Stimulated activated CD4-positive, alpha-beta T cell treated with anti-CD3 and anti-CD28 coated beads, Interleukin-4, amount 100 ng/mL, for 4 hours (primary cell): ENCODE measurements around the gene KLHL25.
"Not testable (repeated sequence)": the region's sequence is repeated elsewhere in the genome, so short reads cannot be mapped to it uniquely, and the experiment has no call there.

Experiments
- DNase-seq, 2 experiments: peaks; one replicate each; pipeline ENCODE4 v3.0.0-alpha.2; 2020

KLHL25 gene

DNA sequence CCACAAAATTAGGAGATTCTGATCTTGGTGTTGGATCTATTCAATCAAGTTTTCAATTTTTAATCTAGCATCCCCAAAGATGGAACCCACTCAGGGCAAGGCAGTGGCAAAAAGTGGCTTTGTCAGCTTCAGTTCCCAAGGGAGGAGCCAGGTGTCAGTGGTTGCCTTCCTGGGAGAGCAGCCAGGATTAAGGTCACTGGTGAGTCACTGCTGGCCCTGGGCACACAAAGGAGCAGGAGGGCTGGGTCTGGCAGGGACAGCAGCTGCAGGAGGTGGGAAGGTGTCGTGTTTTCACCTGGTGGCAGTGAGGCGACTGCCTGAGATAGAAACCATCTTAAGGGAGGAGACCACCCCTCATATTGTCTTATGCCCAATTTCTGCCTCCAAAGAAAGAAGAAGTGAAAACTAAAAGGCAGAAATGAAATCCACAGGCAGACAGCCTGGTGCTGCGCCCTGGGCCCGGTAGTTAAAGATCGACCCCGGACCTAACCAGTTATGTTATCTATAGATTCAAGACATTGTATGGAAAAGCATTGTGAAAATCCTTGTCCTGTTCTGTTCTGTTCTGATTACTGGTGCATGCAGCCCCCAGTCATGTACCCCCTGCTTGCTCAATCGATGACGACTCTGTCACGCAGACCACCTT lies 5.9 kb upstream of the KLHL25 start:
- no peak for DNase-seq

DNA sequence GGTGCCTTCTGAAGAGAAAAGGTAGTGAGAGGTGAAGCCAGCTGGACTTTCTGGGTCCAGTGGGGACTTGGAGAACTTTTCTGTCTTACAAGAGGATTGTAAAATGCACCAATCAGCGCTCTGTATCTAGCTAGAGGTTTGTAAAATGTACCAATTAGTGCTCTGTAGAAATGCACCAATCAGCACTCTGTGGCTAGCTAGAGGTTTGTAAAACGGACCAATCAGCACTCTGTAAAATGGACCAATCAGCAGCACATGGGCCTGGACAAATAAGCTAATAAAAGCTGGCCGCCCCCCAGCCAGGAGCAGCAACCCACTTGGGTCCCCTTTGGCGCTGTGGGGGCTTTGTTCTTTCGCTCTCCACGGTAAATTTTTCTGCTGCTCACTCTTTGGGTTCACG lies 1.6 kb upstream of the KLHL25 start:
- not testable (repeated sequence) for DNase-seq

DNA sequence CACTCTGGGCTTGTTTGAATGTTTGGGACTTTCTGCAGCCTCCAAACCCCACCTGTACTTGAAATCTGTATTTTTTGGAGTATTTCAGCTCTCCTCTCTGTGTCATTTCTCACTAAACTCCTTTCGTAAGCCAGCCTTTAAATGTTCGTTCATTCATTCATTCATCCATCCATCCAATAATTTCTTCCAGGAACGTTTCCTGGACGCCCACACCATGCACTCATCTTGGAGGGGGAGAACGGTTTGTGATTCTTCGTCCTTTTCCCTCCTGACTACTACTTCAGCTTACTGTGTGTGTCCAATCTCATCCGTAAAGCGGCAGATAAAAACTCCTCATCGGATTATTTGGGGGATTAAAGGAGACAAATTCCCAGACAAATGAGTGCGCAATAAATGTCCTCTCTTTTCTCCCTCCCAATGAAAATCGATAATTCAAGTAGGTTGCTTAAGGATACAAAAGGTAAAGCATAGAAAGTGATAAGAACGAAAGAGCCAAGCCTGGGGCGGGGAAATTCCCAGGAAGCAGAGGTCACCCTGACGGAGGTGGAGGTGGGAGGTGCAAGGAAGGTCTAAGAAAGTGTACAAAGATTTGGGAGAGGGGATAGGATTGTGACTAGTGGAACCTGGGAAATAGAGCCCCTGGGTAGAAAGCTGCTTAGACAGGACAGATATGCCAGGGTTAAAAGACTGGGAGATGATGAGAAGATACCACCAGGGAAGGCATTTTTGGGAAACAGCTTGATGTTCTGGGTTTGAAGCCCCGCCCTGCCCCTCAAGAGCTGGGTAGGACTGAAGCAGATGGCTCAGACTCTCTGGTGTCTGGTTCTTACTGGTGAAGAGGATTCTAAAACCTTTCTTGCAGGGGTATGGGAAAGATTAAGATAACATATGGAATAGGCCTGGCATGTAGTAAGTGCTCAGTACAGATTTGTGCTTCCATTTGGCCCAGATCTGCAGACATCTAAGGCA lies 896 bp upstream of the KLHL25 start:
- DNase-seq = no peak

DNA sequence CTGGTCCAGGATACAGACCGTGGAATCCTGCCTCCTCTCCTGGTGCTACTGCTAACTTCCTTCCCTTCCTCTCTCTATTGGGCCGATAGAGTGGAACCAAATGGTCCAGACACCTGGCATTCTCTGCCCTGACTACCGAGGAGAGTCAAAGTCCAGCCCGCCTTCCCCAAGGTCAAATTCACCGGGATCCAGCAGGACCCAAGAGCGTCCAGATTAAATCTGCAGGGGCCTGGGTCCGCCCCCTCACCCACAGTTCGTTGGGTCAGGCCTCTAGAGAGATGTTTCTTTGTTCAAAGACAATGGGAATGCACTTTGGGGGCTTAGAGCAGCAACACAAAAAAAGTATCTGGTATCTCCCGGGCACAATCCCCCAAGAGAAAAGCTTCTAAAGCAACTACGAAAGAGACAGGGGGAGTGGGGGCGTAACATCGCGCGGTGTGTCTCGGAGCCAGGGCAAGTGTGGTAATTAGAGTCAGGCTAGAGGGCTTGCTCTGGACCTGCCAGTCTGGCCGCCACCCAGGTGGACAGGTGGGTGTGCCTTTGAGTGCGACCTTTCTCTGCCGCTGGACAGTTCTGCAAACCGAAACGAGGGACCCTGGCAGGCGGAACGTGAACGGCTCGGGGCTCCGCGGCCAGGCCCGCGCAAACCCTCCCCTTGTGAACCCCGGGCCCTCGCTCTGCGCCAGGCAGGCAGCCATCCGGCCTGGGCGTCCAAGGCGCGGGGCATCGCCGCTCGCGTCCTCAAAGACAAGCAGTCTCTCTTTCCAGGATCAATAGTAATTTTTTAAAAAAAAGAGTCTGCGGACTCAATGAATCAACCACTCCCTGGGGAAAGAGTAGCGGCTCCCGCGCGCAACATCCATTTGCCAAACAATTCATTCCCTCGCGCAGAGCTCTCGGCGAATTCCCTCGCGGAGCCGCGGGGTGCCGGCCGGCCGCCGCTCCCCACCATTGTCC lies 806 bp downstream of the KLHL25 start:
- DNase-seq = peak; percentile 17 to 36

DNA sequence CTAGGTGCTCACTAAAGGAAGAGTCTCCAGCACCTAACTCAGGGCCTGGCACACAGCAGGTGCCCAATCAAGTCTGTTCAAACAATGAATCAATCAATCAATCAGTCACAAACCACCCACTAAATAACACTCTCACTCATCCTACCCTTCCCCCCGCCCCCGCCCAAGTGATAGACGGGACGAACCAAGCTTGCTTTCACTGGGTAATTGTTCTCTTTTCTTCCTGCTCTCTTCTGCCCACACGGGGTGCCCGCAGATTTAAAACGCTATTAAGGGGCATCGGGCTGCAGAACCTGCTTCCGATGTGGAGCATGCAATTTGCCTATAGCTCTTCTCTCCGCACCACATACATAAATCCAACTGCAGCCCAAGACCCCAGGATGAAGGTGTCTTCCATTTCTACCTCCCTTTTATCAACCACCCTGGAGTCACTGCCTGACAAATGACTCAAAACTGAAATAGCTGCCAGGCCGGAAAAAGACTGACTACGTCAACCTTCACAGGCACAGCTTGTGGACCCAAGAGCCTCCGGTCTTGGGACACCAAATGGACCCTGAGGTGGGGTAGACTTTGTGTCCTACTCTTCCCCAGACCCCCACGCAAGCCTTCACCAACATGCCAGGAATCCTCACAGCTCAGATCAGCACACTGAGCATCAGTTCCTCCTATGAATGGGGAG lies 1.7 kb downstream of the KLHL25 start:
- peak; percentile 24 to 36 for DNase-seq

DNA sequence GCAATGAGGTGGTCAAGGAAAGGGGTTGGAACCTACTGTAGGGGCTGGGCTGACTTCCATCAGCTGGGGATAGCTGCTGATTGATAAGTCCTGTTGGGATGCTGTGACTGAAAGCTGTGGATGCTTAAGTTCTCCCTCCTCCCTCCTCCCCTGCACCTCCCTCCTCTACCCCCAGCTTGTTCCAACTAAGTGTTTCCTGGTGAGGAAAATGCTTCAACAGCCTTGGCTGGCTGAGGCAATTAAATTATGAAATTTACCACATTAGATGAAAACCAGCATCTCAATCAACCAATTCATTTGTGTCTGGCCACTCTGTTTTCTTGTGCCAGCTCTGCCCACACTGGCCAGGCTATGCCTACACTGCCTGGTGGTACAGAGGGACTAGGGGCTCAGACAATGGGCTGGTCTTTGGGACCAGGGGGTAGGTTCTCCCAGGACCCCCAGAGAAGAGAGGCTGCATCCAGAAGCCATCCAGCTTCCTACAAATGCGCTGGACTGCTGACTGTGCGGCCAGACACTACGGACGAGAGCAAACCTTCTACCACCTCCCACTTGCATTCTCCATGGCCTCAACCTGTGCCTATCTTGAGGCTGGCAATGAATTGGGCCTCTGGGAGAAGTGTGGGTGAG lies 2.5 kb downstream of the KLHL25 start:
- DNase-seq = no peak

DNA sequence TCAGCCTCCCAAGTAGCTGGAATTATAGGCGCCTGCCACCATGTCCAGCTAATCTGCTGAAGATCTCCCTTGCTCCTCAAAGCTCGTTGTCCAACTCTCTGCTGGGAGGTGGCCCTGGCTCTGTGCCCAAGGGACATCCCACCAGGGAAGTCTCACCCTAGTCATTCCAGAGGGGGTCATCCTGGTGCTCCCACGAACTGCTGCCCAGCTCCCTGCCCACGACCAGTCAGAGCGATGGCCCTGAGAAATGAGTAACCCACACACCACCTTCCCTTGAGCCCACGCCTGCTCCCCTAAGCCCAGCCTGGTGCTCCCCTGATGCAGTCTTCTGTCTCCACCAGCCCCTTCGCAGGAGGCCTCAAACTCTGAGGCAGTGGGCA lies 5.2 kb downstream of the KLHL25 start:
- no peak for DNase-seq

DNA sequence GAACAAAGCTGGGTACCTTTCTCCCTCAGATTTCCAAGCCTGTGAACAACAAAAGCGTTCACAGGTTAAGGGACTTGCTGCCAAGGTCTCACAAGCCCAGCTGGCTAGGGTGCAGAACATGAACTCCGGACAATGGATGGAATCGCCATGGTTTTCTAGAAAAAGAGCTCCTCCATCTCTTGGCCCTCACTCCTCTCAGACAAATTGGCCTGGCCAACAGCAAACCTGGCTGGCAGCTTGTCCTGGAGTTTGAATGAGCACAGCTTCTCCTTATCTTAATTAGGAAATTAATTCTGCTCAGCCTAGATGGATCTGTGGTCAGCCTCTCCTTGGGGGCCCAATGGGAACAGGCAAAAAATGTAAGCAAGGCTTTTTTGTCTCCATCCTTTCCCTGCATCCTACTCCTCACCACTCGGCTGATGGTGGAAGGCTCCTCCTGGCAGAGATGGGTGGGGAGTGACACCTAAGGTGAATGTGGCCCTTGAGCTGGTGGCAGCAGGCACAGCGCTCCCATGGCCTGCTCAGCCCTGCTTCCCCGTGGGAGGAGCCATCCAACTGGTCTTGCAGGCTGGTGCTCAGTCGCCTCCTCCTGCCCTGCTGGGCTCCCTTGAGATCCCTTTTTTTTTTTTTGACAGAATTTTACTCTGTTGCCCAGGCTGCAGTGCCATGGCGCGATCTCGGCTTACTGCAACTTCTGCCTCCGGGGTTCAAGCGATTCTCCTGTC lies 5.8 kb downstream of the KLHL25 start:
- DNase-seq = no peak

DNA sequence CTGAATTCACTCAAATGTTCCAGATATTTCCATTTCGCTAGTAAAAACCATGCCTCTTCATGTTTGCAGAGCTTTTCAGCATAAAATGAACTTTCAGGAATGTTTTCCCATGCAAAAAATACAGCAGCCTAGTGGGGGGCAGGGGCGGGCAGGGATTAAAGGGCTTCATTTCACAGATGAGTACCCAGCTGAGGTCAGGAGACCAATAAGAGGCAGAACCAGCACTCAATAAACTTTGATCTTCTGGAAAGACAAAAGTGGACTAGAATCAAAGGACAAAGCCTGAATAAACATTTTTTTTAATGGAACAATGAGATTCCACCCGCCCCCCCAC lies 8.0 kb downstream of the KLHL25 start:
- DNase-seq = no peak

DNA sequence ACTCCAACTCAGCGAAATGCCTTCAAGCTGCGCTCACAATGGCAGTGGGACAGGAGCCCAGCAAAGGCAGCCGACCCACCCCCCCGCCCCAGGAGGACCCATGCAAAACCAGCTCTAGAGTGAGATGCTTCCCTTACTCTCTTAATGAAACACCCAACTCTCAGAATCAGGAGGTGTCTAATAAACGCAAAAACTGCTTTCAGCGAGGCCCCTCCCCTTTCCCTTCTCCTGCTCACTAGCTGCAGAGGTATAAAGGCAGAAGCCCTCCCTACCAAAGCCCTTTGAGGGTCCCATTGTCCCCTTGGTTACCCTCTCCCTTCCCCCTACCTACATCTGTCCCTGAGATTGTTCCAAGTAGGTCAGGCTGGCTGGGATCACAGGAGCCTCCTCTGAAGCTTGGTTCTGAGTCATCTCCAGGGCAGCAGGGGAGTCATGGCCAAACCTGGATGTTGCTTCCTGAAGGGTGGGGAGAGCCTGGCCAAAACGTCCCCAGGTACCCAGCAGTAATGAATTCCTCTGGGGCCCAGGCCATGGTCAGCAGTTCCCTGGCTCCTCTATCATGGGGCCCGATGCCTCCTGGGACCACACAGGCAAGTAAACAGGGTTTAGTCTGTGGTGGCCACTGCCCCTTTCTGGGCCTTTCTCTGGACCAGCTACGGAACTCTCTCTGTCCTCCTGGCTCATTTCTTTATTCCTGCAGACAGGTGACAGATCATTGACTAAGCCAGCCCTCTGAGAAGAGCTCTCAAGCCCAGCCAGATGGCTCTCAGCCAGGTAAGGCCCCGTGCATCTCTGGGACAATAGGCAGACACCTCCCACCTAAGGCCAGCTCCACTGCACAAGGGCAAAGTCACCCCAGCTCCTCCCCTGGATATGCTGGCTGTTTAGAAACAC lies 8.6 kb downstream of the KLHL25 start:
- no peak for DNase-seq

DNA sequence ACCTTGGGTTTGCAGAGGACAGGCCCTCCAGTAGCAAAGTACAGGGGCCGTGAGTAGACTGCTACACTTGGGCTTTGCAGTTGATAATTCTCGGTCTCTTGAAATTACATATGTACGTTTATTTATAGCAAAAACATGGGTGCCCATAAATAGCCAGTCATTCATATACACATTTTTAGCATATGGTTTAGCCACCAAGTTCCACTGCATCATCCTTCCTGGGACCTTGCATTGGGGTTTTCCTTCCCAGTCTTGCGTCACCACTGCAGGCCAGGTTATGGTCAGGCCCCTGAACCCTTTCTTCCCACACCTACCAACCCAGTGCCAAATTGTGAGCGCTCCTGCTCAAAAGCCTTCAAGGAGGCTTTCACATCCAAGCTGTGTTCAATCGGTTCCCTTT lies 12.7 kb downstream of the KLHL25 start:
- DNase-seq = no peak

DNA sequence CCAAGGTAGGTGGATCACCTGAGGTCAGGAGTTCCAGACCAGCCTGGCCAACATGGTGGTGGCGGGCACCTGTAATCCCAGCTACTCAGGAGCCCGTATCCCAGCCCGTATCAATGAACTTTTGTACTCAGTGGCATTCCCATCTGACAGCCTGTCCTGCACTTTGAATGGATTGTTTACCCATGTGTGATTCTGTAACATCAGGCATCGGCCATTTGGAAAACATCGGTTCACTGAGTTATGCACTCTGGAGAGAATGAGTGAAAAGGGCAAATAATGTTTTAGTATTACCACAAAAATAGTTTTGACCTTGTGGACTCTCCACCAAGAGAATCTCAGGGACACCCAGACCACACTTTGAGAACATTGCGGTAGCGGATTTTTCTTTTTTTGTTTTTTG lies 13.6 kb downstream of the KLHL25 start:
- no peak for DNase-seq

DNA sequence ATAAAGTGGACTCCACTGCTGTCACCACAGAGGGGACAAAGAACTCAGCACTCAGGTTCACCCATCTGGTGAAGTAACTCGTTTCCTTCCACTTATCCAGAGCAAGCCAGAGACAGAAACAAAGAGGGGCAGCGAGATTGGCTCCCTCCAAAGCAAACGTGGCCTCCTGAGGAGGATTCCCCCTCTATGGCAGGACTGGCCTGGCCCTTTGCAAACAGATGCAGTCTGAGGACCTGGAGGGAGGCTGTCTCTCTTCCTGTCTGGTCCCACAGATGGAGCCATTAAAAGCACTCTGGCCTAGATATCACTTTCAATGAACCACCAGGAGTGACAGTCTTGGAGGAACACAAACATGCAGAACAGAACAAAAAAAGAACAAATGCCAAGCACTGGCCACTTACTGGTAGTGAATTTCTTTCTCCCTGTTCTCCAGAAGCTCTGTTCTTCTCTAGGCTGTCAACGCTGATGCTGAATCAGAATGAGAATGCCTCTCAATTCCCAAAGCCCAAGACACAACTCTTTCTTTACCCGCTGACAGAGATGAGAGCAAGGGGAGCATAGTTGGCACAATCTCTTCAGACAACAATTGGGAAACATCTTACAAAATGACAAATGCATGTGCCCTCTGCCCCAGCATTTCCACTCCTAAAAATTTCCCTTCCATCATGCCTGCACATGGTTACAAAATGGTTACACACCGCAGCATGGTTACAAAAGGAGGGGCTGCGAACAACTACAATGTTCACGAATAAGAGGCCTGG lies 14.3 kb downstream of the KLHL25 start:
- DNase-seq = no peak

DNA sequence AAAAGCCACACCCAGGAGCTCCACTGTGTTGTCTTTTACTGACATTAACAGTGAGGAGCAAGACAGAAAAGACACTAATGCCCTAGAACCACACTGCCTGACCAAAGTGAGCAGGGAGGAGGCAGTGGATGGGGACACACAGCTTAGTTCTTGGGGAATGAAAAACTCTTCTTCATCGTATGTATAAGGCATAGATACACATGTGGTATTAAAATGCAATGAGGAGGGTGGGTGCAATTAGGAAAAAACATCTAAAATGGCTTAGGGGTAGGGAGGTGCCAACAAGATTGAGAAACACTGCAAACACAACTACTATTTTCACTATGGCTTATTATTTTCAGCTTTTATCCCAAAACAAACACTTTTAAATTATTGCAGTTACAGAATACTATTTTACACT lies 15.5 kb downstream of the KLHL25 start:
- DNase-seq = no peak

DNA sequence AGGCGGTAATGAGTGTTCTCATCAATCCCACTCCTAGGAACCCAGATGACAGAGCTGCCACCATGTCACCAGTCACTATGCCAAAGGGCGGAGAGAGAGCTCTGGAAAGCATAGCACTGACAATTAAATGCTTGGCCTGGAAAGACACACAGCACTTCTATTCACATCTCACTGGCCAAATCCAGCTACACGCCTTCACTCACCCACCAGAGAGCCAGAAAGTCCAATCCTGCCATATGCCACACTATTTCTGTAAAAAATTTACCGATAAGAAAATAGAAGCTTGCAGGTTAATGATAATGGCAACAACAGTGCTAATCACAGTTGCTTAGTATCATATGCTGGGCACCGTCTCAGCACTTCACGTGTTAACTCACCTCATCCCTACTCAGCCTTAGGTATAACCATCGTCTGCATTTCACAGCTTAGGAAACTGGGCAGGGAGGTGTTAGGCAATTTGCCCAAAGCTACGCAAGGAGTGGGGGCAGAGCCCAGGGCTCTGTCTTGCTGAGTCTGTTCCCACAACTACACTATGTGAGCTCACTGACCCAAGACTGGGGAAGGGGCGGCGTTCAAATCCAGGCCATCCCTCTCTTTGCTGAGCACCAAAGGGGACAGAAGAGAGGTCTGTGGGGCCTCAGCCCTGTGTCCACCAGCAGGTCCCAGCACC lies 16.5 kb downstream of the KLHL25 start:
- DNase-seq = no peak

DNA sequence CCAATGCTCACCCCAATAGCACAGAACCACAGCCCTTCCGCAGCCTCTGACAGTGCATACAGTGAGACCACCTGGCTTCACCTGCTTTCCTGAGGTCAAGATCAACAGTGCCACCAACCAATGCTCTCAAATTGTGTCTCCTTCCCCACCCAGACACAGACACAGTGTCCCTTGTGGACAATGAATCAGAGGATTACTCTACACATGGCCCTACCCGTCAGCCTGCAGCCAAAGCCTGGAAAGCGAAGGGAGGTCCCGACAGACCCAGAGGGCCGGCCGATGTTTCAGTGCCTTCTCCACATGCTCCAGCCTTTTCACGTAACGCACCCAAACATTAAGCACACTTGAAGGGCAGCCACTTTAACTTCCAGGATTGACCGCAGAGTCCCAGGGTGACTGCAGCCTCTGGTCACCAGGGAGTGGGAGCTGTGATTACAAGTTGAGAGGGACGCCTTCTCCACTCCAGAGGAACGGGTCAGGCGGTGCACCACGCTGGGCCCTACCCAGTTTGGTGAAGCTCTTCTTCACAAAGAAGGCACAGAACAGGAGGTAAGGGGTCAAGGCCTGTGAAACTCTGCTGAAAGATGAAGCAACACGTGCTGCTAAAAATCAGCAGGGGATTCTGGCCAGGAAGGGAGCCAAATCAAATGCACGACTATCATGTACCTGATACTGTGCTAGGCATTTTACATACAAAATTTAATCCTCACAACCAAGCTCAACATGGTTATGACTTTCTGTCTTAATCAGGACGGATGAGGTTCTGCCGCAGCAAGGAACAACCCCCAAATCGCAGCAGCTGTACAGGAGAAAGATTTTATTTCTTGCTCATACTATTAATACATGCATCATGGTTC lies 17.2 kb downstream of the KLHL25 start:
- DNase-seq = no peak

DNA sequence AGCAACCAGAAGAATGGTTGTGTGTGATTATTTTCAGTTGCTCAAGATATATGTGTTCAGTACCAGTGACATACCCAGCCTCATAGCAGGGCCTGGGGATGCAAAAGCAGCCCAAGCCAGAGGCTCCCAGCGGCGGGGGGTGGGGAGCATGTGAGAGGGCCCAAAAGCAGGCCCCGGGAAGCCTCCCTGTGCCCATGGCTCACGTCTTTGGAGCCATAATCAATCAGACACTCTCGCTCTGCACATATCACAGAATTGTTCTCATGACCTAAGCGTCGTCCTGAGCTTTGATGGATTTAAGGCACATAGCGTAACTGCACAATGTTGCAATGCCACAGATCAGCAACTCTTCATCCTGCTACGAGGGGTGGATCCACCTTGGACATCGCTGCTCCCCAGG lies 20.8 kb downstream of the KLHL25 start:
- DNase-seq = no peak

DNA sequence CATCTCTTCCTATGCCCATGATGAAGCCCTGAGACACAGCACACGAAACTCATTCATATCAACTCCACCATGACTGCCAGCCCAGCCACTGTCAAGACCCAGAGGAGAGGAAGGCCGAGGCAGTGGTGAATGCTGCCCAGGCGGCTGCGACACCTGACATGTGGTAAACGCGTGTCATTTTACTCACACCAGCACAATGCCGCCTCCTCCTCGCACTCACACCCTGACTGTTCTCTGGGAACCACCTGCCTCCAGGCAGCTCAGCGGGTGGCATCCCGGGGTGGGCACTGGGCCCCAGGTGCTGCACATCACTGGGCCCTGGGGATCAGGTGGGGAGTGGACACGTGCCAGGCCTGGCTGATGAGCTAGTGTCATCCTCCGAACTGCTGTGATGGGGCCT lies 21.5 kb downstream of the KLHL25 start:
- no peak for DNase-seq
